HG02852 (cell line): Measurements from ENCODE around the gene USP27X.
A peak's percentile ranks its signal among the peaks of the same experiment; 100 is the strongest.

Experiments used
- ATAC-seq: cut with Tn5 transposase; IDR thresholded peaks from one replicate; pipeline ENCODE4 v1.9.1; 2021; ENCODE audit warnings: mild to moderate bottlenecking, moderate library complexity; ENCODE audit not compliant: unreplicated experiment

USP27X gene

DNA sequence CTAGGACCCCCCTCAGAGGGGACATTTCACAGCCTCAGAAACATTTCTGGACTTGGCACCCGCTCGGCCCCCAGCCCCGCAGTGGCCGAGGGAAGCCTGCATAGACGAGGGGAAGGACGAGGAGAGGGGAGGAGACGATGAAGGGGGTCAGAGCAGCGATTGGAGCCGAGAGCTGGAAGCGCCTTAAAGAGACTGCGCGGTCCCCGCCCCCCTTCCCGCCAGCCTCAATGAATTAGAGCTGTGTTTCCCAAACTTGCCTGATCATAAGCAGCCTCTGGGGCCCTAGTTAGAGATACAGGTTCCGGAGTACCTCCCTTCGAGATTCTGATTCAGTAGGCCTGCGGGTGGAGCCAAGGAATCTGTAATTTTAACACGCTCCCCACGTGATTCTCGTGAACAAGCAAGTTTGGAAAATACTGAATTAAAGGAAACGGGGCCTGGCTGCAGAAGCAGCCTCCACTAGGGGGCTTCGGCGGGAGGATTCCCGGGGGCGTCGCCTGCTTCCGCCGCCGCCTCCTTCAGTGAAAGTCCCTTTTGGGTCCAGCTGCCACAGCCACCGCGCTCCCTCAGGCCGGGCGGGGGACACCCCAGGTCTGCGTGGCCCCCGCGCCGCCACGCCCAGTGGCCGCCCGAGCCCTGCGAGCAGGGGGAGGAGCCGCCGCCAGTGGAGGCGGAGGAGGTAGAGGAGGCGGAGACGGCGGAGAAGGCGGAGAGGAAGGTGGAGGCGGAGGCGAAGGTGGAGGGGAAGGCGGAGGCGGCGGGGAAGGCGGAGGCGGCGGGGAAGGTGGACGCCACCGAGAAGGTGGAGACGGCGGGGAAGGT lies at the start of gene USP27X:
USP27X (plus strand) TSS at position 651 of the 822 bp plus-strand sequence. CDS start 824 bp downstream, outside the sequence.
- peak; percentile 83 for ATAC-seq

DNA sequence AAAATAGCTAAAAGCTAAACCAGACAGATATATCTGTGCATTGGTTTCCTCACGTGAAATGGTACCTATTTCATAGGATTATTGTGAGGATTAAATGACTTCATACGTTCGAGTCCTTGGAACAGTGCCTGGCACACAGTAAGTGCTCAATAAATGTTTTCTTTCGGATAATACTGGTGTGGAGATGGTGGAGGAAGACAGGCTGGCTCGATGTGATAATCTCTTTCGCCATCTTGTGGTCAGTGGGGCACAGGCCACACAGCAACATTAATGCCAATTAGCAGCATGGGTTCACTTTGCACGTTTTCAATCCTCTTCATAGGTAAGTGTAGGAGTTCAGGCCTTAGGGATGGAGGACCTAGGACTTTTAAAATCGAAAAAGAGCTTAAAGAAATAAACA lies 40.9 kb upstream of the USP27X start:
- ATAC-seq: no peak

DNA sequence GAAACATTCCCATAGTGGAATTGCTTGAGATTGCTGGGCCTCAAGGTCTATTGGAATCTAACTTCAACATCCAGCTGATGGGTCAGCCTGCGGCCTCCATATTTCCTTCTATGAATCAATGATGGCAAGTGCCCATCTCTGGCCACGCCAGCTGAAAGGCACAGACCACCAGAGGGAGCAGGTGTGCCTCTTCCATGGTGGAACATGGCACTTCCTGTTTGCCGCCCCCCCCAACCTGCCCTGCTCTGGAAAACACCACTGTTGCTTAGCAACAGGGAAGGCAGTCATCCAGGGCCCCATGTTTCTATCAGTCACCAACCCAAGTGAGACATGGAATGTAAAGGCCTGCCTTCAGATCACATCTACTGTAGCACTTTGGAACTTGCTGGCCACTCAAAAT lies 38.6 kb upstream of the USP27X start:
- ATAC-seq: no peak

DNA sequence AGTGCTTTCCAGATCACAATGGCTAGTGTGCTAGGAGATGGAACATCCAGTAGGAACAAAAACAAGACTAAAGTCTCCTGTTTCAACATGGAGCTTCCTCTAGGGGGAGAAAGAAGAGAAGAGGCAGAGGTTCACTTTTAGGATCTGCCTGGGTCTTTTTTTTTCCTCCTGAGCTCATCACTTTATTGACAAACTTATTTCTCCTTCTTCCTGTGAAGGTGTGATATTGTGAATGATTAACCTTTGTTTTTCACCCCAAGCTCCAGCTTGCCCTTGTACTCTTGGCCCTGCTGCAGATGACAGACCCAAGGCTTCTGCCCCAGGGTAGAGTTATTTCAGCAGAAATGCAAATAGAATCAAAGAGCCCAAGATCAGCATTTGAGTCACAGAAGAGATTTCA lies 36.7 kb upstream of the USP27X start:
- ATAC-seq: no peak

DNA sequence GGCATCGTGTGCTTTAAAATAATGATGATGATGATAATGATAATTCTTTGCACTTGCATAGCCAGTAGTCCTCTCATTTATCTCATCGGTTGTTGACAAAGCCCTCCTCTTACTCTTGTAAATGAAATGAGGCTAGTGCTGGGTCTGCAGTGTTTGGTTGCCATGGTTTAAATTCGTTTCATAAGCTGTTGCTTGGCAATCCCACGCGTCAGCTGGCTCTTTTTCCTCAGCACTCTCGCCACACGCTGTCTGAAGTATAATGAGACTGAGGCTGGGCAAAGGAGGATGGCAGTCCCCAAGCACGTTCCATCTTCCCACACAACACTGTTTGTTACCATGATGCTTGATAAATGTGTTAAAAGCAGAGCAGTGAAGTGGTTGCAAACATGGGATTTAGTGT lies 34.7 kb upstream of the USP27X start:
- ATAC-seq: no peak

DNA sequence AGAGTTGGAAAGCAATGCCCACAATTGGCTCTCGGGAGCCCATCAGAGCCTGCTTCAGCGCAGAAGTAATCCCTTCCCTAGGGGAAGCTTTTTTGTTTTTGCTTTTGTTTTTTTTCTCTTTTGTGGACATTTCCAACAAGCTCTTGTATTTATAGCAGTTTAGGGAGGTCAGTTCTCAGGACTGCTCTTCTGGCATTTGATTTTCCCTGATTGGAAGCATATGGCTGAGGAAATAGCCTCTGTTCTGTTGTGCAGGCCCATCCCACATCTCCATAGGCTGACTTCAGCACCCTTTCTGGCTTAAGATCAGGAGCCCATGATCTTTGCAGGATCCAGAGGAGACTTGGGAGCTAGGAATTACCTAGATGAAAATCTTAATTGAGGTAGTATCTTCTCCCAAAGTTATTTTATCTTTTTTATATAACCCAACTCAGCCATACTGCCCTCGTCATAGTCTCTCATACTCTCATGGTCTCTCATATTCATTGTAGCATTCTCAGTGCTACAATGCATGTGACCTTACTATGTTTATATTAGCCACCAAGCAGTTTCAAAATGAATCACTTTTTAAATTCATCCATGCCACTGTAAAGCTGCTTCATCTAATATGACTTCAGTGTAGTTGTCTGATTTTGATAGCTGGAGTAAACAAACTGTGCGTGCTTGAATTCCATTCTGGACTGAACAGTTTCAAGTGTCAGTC lies 33.4 kb upstream of the USP27X start:
- no peak for ATAC-seq

DNA sequence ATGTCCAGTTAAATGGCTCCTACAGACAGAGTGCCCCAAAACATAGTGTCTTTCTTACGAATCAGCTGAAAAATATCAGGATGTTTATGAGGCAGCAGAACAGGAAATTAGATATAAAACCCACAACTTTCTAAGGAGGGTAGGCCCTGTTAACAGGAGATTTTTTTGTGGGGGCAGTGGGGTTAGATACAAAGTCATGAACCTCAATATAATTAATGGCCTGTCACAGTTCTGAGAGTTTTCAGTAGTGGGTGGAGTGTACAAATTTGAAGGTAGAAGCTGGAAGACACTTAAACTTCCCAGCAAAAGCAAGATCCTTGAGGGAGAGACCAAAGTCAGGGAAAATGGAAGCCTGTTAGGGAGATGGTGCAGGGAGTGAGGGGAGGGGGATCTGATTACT lies 32.8 kb upstream of the USP27X start:
- ATAC-seq: no peak

DNA sequence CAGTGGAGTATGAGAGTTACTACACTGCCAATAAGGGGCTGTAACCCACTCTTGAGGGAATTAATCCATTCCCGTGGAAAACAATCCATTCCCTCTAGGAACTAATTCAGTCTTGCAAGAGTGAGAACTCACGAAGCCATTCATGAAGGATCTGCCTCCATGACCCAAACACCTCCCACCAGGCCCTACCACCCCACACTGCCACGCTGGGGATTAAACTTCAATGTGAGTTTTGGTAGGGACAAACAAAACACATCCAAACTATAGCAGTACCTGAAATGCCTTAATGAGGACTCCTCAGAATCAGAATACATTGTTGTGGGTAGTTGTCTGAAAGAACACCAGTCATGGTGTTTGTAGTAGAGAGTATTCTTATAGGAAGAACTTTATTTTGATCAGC lies 31.0 kb upstream of the USP27X start:
- no peak for ATAC-seq

DNA sequence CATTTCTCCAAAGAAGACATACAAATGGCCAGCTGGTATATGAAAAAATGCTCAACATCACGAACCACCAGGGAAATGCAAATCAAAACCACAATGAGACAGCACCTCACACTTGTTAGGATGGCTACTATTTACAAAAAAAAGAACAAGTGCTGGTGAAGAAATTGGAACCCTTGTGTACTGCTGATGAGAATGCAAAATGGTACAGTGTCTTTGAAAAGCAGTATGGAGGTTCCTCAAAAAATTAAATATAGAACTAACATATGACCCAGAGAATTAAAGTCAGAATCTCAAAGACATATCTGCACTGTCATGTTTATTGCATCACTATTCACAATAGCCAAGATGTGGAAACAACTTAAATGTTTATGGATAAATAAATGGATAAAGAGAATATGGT lies 29.3 kb upstream of the USP27X start:
- no peak for ATAC-seq

DNA sequence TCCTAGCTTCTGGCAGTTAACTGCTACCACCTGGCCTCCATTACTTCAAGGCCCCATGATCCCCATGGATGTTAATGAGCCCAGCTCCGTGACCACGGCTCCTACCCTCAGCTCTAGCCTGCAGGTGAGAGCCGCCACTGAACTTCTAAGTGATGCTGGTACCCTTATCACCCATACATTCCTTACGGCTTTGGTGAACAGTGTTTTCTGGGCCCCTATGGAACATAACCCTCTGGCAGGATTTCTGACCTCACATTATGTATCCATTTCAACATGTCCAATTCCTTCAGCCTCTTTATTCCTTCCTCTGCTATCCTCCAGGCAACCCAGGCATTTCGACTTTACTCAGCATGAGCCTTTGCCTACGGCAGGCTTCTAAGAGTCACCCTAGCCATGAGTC lies 25.6 kb upstream of the USP27X start:
- ATAC-seq: no peak

DNA sequence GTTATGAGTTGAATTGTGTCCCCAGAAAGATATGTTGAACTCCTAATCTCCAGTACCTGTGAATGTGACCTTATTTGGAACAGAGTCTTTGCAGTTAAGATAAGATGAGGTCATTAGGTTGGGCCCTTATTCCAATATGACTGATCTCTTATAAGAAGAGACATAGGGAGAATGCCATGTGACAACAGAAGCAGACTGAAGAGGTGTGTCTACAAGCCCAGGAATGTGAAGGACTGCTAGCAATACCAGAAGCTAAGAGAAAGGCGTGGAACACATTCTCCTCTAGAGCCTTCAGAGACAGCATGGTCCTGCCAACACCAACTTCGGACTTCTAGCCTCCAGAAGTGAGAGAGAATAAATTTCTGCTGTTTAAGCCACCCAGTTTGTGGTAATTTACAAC lies 22.5 kb upstream of the USP27X start:
- ATAC-seq: no peak

DNA sequence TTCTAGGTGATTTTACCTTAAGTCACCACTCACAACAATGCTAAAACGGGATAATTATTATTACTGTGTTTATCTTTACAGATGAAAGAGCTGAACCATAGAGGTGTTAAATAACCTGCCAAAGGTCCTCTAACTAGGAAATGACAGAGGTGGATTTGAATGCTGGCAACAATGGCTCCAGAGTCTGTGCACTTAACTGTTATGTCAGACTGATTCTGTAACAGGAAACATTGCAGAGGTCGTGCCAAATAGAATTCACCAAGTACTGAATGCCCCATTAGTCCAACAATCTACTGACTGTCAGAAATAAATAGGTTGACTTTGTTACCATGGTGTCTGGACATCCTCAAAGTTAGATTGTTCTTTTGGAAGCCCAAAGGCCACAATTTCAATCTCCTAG lies 20.9 kb upstream of the USP27X start:
- ATAC-seq: no peak

DNA sequence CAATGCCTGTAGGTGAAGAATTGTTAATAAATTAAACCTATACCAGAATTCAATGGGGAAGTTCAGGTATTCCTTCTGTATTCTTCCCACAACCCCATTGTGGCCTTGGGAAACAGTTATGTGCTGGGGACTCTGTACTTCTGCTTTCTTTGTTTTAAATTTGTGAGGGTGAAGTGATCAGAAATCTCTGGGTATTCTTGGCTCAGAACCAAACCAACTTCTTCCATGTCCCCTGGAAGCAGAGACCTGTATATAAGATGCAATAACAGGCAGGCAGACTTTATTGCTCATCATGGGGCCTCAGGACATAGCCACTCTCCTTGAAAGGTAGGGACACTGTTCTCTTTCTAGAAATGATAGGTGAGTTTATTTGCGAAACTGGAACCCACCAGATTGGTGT lies 19.8 kb upstream of the USP27X start:
- no peak for ATAC-seq

DNA sequence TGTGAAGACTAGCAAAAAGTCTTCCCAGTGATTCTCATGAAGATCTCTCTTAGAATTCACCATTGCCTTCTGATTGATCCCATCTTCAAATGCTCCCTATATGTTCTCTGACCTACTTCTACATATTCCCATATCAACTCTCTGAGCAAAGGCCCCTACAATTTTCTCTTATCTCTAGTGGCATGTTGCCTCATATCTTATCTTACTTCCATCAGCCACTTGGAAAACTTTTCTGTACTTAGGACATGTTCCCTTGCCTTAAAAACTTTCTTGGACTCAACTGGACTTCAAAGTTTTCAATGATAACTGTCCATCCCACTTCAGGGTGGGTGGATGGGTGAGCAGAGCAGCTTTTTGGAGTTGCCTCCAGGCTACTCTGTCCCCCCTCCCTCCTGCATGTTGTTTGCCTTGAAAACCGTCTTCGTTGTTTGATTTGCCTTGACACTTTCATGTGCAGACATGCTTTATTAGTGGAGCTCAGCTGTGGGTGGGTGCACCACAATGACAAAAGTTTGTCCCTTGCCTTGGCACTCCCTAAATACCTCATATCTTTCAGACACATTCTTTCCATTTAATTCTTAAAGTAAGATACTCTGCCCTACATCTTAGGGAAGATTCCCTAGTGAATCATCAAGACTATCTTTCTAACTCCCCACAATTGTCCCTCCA lies 18.3 kb upstream of the USP27X start:
- no peak for ATAC-seq

DNA sequence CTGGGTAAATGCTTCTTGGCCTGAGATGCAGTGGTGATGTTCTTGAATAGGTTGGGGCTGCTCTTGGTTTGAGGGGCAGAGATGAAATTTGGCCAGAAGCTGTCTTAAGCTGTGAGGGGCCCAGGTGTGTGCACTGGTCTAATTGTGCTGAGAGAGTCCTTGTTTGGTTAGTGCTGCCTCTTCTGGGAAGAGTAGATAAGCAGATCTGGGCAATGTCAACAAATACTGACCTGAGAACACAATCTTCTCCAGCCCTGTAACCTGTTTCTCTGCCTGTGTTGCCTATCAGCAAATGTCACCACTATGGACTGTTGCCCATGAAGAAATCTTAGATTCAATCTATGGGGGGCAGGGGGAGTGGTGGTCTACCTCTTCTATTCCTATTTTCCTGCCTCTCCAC lies 17.2 kb upstream of the USP27X start:
- no peak for ATAC-seq

DNA sequence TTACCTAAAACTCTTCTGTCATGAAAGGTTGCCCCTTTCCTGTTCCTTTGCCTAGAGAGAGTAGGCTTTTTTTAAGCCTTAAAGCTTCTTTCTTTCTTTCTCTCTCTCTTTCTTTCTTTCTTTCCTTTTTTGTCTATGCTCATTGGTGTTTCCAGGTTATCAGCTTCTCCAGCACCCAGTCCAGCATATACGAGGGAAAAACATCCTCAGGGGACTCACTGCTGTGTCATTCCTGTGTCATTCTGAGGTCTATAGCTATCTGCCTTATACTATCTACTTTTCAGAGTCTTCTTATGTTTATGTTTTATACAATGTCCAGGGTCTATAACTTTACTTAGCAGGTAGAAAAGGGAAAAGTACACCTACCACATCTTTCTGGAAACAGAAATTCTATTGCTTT lies 10.5 kb upstream of the USP27X start:
- no peak for ATAC-seq

DNA sequence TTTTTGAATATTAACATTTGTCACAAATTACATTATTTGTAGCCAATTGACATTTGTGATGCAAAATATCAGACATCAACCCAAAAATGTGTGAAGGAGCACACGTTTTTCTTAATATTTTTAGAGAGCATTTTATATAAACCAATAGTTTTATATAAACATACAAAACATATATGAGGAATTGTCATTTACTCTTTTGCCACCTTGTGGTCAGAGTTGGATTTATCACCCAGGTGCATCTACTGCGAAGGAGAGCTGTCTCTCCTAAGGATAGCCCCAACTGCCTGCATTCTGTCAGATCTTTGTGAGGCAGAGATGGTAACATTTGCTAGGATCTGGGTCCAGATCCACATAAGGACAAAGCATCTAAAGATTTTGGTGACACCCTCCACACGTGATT lies 2.5 kb upstream of the USP27X start:
- ATAC-seq: no peak

DNA sequence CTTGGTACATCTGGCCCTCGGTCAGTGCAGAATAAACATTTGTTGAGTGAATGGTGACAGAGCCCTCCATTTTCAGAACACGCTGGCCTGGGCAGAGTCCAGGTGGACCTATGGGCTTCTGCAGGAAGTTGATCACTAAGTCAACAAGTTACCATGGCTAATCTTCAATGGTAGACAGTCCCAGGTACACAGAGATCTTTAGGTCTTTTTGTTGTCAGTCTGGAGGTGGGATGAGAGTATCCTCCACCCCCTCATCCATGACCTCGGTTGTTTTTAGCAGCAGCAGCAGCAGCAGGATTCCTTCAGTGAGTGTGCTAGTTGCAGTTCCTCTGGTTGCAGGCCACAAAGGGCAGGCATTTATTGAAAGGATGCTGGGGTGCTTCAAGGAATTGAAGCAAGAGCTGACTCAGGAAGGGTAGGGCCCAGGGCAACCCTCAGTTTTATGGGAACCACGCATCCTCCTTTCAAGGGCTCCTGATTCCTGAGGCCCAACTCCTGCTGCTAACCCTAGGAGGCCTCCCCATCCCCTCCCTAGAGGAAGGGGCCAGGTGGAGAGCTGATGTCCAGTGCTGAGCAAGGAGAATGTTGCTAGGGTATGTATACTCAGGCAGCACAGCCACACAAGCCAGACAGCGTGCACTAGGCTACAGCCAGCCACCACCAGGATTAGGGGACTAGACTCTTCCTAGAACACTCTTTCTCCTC lies 1.7 kb upstream of the USP27X start:
- no peak for ATAC-seq

DNA sequence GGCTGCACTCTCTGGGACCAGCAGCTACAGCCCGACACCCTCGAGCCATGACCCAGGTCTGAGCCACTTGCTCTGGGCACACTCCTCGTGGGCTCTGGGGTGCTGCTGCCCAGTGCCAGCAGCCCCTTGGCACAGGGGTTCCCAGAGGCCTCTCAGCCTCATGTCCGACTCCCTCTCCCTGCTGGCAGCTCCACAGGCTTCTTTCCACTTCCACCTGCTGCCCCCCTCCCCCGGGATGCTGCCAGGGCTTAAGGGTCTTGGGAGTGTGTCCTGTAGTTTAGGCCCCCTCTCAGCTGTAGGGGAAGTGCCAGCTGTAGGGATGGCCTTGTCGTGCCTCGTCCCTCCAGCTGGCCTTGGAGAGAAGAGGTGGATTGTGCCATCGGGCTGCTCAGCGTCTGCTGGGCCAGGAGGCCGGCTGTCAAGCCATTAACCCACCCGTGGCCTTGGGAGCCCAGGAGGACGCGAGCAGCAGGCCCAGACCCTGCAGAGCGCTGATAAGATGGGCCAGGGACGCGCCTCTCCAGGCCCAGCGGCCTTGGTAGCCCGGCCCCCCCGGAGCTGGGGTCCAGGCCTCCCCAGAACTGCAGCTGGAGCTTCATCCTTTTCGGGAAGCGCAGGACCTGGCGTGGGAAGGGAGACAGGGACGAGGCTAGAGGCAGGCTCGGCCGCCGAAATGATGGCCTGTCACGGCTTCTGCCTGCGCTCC lies 1.0 kb upstream of the USP27X start:
- no peak for ATAC-seq

DNA sequence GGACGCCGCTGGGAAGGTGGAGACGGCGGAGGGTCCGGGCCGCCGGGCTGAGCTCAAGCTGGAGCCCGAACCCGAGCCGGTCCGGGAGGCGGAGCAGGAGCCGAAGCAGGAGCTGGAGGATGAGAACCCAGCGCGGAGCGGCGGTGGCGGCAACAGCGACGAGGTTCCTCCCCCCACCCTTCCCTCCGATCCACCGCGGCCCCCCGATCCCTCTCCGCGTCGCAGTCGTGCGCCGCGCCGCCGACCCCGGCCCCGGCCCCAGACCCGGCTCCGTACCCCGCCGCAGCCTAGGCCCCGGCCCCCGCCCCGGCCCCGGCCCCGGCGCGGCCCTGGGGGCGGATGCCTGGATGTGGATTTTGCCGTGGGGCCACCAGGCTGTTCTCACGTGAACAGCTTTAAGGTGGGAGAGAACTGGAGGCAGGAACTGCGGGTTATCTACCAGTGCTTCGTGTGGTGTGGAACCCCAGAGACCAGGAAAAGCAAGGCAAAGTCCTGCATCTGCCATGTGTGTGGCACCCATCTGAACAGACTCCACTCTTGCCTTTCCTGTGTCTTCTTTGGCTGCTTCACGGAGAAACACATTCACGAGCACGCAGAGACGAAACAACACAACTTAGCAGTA lies 483 bp downstream of the USP27X start:
- peak; percentile 12 for ATAC-seq
